GM12801 (cell line): Measurements from ENCODE around the gene COL4A6.

Source experiments
- CTCF ChIP-seq: IDR thresholded peaks from one replicate; pipeline ENCODE4 v1.5.1; 2011; ENCODE audit warnings: control low read depth; ENCODE audit not compliant: insufficient read length; ENCODE audit errors: extremely low read depth

COL4A6 gene

GRCh38 chrX:108148524-108148923 lies 289.7 kb downstream of the COL4A6 start:
- TF ChIP-seq CTCF: no peak

- TF ChIP-seq CTCF: no peak
Measured at GRCh38 chrX:108138814-108139702, 299.2 kb downstream of the COL4A6 start.

- TF ChIP-seq CTCF: no peak
Measured at GRCh38 chrX:108134724-108135123, 303.5 kb downstream of the COL4A6 start.

GRCh38 chrX:108132876-108133275 lies 305.3 kb downstream of the COL4A6 start:
- TF ChIP-seq CTCF: no peak

GRCh38 chrX:108132034-108132433 lies 306.2 kb downstream of the COL4A6 start:
- TF ChIP-seq CTCF: no peak

- no peak for TF ChIP-seq CTCF
Measured at GRCh38 chrX:108131471-108131870, 306.8 kb downstream of the COL4A6 start.

- no peak for TF ChIP-seq CTCF
Measured at GRCh38 chrX:108130889-108131288, 307.3 kb downstream of the COL4A6 start.

- no peak for TF ChIP-seq CTCF
Measured at GRCh38 chrX:108127152-108127551, 311.1 kb downstream of the COL4A6 start.
